ENCODE data around the gene TFG. TPM values are rescaled to one million over a fixed set of nuclear protein-coding genes. Genes with fewer than 3 reads are reported as not detected.

TFG gene
- polyA plus RNA-seq, 4 donors = 142 to 167 (median 153) TPM

DNA sequence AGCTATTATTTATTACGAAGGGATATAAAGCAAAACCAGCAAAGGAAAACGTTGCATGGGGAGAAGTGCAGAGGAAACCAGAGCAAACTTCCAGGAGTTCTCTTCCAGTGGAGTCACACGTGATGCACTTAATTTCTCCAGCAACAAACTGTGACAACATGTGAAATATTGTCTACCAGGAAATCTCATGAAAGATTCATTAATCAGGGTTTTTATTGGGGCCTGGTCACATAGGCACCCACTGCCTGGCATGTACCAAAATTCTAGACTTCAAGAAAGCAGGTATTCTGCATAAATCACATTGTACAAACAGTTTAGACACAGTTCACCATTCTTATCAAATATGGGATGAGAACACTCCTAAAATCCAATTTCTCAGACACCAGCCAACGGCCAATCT, 5.4 kb upstream of the TFG start:
- no peak for DNase-seq (ENCODE audit: low read depth in 4 of 4, low spot score in 3 of 4)

GRCh38 chr3:100706365-100706764, 2.9 kb upstream of the TFG start:
- no peak for DNase-seq (ENCODE audit: low read depth in 4 of 4, low spot score in 3 of 4)

DNA sequence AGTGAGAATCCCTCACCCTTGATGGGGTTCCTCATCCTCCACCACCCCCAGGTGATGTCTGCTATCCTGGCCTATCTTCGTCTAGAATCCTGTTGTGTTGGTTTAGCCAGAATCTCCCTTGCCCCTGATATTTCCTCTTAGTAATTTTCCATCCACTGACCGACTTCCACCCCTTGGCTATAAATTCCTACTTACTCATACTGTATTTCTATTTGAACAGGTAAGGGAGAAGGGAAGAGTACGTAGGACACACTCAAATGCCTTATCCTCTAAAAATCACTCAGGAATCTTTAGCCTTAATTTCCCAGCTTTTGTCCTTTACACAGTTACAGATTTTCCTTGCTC, 678 bp upstream of the TFG start:
- DNase-seq (ENCODE audit: low read depth in 4 of 4, low spot score in 3 of 4) = no peak

GRCh38 chr3:100709842-100710260, 557 bp downstream of the TFG start:
- peak in 3 of 4 donors; percentile 28 to 41 (median 31) for DNase-seq (ENCODE audit: low read depth in 4 of 4, low spot score in 3 of 4)

- DNase-seq (ENCODE audit: low read depth in 4 of 4, low spot score in 3 of 4) = peak in 3 of 4 donors; percentile 3 to 16 (median 13)
Measured at GRCh38 chr3:100710261-100710968, 1.1 kb downstream of the TFG start.

GRCh38 chr3:100715176-100715575, 5.9 kb downstream of the TFG start:
- no peak for DNase-seq (ENCODE audit: low read depth in 4 of 4, low spot score in 3 of 4)

GRCh38 chr3:100717063-100717462, 7.8 kb downstream of the TFG start:
- DNase-seq (ENCODE audit: low read depth in 4 of 4, low spot score in 3 of 4) = no peak

DNA sequence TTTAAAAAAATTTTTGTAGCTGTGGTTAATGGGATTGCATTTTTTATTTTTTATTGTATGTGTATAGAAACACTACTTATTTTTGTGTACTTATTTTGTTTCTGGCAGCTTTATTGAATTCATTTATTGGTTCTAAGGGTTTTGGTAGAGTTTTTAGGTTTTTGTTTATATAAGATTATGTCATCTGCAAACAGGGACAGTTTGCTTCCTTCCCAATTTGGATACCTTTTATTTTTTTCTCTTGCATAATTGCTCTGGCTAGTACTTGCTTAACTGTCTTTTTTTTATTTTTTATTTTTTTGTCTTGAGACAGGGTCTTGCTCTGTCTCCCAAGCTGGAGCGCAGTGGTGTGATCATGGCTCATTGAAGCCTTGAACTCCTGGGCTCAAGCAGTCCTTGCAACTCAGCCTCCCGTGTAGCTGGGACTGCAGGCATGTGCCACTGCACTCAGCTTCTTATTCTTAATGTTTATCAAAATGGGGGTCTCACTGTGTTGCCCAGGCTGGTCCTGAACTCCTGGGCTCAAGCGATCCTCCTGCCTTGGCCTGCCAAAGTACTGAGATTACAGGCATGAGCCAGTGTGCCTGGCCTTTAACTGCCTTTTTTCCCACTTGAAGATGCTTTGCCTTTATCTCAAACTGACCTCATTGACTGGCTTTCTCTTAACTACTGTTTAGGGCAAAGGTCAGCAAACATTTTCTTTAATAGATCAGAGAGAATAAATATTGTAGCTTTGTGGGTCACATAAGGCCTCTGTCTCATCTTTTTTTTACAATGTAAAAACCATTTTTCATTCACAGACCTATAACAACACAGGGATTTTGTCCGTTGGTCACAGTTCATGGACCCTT, 8.6 kb downstream of the TFG start:
- no peak for DNase-seq (ENCODE audit: low read depth in 4 of 4, low spot score in 3 of 4)

DNA sequence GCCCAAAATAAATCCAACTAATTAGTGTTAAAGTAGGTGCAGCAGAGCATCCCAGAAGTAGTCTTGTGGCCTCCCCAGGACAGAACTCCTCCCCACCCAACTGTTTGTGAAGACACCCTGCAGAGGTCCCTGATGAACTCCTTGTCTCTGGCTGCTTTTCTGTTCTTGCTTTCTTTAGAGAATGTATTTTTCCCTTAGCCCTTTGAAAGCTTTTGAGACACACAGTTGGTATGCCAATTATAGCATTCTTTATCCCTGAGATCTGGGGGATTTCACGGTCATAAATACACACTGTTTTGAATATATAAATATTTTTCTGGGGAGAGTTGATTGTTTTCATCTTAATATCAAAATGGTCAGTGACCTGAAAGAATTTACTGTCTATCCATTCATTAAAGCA, 9.8 kb downstream of the TFG start:
- no peak for DNase-seq (ENCODE audit: low read depth in 4 of 4, low spot score in 3 of 4)

- no peak for DNase-seq (ENCODE audit: low read depth in 4 of 4, low spot score in 3 of 4)
Measured at GRCh38 chr3:100720426-100720825, 11.1 kb downstream of the TFG start.

DNA sequence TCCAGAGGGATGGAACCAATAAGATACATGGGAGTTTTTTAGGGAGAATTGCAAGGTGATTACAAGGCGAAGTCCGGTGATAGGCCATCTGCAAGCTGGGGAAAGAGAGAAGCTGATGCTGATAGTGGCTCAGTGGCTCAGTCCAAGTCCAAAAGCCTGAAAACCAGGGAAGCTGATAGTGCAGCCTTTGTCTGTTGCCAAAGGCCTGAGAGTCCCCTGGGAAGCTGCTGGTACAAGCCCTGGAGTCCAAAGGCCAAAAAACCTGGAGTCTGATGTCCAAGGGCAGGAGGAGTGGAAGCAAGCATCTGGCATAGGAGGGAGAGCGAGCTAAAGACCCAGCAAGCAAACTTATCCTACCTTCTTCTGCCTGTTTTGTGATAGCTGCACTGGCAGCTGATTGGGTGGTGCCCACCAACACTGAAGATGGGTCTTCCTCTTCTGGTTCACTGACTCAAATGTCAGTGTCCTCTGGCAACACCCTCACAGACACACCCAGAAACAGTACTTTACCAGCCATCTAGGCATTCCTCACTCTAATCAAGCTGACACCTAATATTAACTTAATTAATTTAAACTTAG, 16.7 kb downstream of the TFG start:
- DNase-seq (ENCODE audit: low read depth in 4 of 4, low spot score in 3 of 4) = no peak

DNA sequence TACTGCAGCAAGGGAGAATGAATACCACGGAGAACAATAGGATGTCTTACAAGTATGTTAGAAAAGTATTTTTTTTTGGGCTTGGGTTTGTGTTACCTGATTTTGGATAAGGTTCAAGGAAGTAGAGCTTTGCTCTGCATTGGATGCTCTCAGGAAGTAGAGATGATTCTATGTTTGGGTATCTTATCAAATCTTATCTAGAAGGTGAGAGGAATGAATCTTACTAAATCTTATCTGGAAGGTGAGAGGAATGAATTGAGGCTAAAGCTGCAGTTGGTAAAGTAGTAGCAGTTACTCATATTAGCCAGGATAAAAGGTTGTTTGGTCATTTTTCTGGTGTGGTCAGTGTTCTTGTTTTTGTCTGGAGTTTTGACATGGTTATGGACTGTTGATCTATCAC, 17.4 kb downstream of the TFG start:
- no peak for DNase-seq (ENCODE audit: low read depth in 4 of 4, low spot score in 3 of 4)

DNA sequence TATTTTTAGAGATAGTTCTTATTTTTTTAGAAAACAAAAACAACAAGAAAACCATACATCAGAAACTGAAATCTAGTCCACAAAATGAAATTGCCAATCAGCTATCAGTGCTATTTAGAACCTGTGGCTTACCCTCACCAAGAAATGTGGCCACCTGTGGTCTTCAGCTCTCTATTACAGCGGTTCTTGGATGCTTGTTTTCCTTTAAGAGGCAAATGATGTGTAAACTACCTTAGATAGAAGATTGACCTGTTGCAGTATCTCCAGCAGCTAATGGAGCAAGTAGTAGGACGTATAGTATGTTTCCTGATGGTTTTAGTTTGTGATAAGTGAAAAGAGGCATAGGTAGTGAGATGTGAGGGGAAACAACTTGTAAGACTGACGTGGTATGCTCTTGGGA, 21.2 kb downstream of the TFG start:
- DNase-seq (ENCODE audit: low read depth in 4 of 4, low spot score in 3 of 4) = no peak

GRCh38 chr3:100732435-100732834, 23.1 kb downstream of the TFG start:
- no peak for DNase-seq (ENCODE audit: low read depth in 4 of 4, low spot score in 3 of 4)

- no peak for DNase-seq (ENCODE audit: low read depth in 4 of 4, low spot score in 3 of 4)
Measured at GRCh38 chr3:100737334-100737733, 28.0 kb downstream of the TFG start.

DNA sequence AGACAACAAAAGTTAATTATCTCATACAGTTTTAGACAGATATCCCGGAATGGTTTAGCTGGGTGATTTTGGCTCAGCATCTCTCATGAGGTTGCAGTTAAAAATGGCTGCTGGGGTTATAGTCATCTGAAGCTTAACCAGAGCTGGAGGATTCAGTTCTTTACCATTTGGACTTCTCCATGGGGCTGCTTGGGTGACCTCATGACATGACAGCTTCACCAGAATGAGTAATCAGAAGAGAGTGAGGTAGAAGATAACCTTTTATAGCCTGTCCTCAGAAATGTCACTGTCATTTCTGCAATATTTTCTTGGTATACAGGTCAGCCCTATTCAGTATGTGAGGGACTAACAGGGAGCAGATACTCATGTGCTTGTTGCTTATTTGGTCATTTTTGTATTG, 30.9 kb downstream of the TFG start:
- no peak for DNase-seq (ENCODE audit: low read depth in 4 of 4, low spot score in 3 of 4)

- no peak for DNase-seq (ENCODE audit: low read depth in 4 of 4, low spot score in 3 of 4)
Measured at GRCh38 chr3:100743535-100743934, 34.2 kb downstream of the TFG start.

- DNase-seq (ENCODE audit: low read depth in 4 of 4, low spot score in 3 of 4) = no peak
Measured at GRCh38 chr3:100744671-100745070, 35.4 kb downstream of the TFG start.

DNA sequence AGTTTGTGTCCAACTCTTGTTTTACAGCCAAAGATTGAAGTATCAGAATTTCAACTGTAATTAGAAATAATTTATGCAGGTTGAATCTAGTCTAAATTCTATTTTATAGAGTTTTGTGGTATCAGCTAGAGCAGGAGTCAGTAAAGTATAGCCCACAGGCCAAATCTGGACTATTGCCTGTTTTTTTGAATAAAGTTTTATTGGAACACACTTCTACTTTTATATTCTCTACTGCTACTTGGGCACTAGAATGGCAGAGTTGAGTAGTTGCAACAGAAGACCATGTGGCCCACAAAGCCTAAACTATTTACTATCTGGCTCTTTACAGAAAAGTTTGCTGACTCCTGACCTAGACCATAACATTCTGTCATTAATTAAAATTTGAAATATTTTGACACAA, 36.3 kb downstream of the TFG start:
- no peak for DNase-seq (ENCODE audit: low read depth in 4 of 4, low spot score in 3 of 4)

DNA sequence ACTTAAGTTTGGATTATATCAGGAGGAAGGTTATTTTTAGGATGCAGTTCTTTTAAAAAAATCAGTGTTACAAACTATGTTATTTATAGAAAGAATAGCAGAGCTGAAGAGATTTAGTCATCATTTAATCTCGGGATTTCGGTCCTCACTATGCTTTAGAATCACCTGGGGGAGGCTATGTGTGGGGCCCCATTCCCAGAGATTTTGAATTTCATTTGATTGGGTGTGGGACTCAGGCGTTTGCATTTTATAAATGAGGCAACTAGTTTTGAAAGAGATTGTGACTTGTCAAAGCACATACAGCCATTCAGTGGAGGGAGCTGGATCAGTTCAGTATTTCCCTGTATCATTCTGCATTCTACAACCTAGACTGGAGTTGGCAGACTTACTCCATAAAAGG, 36.8 kb downstream of the TFG start:
- no peak for DNase-seq (ENCODE audit: low read depth in 4 of 4, low spot score in 3 of 4)

DNA sequence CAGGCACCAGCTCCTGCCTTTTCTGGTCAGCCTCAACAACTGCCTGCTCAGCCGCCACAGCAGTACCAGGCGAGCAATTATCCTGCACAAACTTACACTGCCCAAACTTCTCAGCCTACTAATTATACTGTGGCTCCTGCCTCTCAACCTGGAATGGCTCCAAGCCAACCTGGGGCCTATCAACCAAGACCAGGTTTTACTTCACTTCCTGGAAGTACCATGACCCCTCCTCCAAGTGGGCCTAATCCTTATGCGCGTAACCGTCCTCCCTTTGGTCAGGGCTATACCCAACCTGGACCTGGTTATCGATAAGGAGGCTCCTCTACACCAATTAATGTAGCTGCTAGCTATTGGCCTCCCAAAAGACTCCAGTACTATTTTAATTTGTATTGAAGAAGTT, 38.9 kb downstream of the TFG start:
- no peak for DNase-seq (ENCODE audit: low read depth in 4 of 4, low spot score in 3 of 4)

GRCh38 chr3:100748967-100749366, 39.7 kb downstream of the TFG start:
- no peak for DNase-seq (ENCODE audit: low read depth in 4 of 4, low spot score in 3 of 4)
